Measurements from ENCODE around the gene NKIRAS2.

DNA sequence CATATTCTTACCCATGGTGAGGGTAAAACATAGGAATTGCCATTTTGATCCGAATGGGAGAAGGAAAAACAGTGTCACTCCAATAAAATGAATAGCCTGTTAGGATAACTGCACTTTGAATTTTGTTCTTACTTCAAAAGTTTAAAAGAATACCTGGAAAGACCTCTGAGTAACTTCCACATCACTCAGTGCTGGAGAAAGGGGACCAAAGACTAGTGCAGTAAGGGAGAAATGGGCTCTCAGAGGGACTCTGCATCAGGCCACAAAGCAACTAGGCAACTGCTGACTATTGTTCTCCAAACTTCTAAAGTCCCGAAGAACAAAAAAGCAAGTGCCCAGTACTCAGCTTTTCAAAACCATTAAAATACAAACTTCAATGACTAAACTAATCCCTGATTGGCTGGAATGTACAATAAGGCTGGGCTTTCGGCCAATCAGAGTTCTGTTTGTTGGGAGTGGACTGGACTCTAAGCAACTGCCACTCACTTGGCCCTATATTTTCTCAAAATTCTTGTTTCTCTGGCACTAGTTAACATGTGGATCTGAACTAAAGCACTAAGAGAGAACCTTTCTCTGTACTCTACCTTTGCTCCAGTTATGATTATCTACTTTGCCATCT is 8.9 kb upstream of the NKIRAS2 start:
- TF ChIP-seq, protein P1, sequence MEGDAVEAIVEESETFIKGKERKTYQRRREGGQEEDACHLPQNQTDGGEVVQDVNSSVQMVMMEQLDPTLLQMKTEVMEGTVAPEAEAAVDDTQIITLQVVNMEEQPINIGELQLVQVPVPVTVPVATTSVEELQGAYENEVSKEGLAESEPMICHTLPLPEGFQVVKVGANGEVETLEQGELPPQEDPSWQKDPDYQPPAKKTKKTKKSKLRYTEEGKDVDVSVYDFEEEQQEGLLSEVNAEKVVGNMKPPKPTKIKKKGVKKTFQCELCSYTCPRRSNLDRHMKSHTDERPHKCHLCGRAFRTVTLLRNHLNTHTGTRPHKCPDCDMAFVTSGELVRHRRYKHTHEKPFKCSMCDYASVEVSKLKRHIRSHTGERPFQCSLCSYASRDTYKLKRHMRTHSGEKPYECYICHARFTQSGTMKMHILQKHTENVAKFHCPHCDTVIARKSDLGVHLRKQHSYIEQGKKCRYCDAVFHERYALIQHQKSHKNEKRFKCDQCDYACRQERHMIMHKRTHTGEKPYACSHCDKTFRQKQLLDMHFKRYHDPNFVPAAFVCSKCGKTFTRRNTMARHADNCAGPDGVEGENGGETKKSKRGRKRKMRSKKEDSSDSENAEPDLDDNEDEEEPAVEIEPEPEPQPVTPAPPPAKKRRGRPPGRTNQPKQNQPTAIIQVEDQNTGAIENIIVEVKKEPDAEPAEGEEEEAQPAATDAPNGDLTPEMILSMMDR (conservative IDR thresholded peaks at IDR 0.05; ENCODE audit: low read depth, low read length), result no peak
- no peak for TF ChIP-seq POLR2A (IDR thresholded peaks at IDR 0.05; ENCODE audit: low read depth, low read length)
- no peak for TF ChIP-seq RFX5 (IDR thresholded peaks at IDR 0.05; ENCODE audit: low read depth, low read length)
- no peak for TF ChIP-seq CEBPB (IDR thresholded peaks at IDR 0.05; ENCODE audit: low read depth, low read length)
- no peak for TF ChIP-seq SMC3 (IDR thresholded peaks at IDR 0.05; ENCODE audit: low read depth, low read length)
- TF ChIP-seq RAD21 (IDR thresholded peaks at IDR 0.05; ENCODE audit: low read length), result no peak
- TF ChIP-seq, protein P2, sequence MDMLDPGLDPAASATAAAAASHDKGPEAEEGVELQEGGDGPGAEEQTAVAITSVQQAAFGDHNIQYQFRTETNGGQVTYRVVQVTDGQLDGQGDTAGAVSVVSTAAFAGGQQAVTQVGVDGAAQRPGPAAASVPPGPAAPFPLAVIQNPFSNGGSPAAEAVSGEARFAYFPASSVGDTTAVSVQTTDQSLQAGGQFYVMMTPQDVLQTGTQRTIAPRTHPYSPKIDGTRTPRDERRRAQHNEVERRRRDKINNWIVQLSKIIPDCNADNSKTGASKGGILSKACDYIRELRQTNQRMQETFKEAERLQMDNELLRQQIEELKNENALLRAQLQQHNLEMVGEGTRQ (IDR thresholded peaks at IDR 0.05; ENCODE audit: low read depth, low read length), result no peak
- no peak for TF ChIP-seq MAFK (IDR thresholded peaks at IDR 0.05; ENCODE audit: low read depth, low read length)
- TF ChIP-seq MAZ (IDR thresholded peaks at IDR 0.05; ENCODE audit: borderline replicate concordance, low read depth, low read length), result no peak
- no peak for TF ChIP-seq RCOR1 (IDR thresholded peaks at IDR 0.05; ENCODE audit: insufficient replicate concordance, low read length)
- no peak for TF ChIP-seq CHD1 (IDR thresholded peaks at IDR 0.05; ENCODE audit: low read depth, low read length)
- no peak for TF ChIP-seq FOS (IDR thresholded peaks at IDR 0.05; ENCODE audit: low read depth, low read length)
- no peak for TF ChIP-seq BHLHE40 (IDR thresholded peaks at IDR 0.05; ENCODE audit: low read depth, low read length)
- no peak for TF ChIP-seq MXI1 (IDR thresholded peaks at IDR 0.05; ENCODE audit: borderline replicate concordance, low read depth, low read length)
